ENCODE results near the gene NR2C2.
A peak's percentile ranks its signal among the peaks of the same experiment; 100 is the strongest.

NR2C2 gene

DNA sequence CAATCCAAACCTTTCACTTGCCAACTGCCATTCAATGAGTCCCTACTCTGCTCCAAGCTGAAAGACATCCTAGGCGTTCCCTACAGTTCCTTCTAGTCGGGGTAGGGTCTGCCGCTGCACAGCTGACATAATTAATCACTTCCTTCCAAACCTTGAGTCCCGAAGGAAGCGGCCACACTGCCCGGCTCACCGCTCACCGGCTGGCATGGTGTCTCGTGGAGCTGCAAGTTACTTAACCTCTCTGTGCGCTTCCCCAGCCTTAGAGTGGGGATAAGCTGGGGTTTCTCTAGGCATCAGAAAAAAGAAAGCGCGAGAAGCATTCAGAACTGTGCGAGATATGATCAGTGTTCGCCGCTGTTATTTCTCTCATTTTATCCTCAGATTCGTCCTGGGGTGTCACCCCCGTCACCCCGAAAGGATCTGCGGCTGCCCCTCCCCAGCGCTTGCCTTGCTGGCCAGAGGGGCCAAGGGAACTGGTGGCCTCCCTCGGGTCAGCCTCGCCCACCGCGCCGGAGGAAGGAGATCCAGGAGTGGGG is 117.0 kb downstream of the NR2C2 start:
- DNase-seq (ENCODE audit: low read depth): no peak

DNA sequence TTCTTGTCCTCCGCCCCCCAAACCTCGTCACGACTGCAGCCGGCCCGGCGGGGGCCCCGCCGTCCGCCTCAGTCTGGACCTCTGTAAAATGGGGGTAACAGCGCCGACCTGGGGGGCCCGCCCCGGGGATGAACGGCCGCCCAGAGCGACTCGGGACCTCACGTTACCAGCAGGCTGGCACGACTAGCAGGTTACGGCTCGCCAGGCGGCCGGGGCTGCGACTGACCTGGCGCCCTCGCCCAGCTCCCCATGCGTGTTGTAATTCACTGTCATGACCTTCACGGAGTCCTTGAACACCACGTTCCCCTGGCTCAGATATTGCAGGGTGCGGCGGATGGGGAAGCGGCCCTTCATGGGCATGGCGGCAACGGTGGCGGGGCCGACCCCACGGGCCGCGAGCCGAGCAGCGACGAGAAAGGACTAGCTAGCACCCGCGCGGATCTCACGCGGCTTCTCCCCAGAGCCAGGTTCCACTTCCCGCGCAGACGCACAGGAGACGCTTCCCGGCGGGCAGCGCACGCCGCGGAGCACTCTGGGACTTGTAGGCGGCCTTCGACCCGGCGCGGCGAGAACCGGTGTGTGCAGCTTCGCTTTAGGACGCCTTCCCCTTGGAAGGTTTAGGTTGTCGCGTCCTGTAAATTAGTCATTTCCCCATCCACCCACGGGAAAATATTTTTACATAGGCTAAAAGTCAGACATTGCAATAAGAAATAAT is 117.6 kb downstream of the NR2C2 start, which contains the start of gene MRPS25:
TSS of gene MRPS25 (minus strand) at position 481 of the 715 bp plus-strand sequence. CDS start at position 360, 121 bp downstream.
- peak; percentile 83 for DNase-seq (ENCODE audit: low read depth)

DNA sequence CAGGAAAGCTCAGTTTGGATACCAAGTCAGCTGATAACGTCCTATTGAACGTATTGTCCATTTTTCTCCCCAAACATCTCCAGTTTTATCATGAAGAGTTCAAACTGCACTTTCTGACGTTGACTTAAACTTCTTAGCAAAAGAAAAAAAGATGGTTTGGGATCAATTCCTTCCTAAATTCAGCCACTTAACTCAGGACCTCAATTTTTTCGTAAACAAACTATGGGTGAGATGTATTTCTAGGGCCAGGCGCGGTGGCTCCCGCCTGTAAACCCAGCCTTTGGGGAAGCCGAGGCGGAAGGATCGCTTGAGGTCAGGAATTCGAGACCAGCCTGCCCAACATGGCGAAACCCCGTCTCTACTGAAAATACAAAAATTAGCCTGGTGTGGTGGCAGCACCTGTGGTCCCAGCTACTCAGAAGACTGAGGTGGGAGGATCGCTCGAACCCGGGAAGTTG is 118.2 kb downstream of the NR2C2 start:
- DNase-seq (ENCODE audit: low read depth): no peak

DNA sequence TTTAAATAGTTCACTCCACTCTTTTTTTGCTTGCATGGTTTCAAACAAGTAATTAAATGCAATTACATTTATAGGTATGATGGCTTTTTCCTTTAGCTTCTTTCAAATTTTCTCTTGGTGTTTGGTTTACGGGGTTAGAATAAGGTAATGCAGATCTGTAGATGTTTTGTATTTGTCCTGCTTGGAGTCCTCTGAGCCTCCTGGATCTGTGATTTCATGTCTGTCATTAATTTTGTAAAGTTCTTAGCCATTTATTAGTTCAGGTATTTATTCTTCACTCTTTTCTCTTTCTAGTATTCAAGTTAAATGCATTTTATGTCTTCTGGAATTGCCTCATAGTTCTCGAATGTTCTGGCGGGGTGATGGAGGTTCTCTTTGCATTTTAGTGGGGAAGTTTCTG is 119.1 kb downstream of the NR2C2 start:
- DNase-seq (ENCODE audit: low read depth): no peak

DNA sequence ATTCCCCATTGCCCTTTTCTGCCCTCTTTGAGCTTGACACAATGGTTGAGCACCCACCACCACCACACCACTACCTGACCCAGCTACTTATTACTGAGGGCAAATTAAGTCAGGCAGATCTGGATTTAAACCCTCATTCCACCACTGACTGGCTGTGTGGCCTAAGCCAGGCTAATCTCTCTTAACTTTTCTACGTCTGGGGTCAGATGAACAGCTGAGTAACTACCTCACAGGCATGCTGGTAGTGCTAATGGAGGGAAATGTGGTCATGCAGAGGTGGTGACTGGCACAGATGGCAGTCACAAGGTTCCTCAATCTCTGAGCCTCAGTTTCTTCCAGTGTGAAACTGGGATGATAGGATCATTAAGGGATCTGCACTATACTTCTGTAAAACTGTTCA is 122.1 kb downstream of the NR2C2 start:
- DNase-seq (ENCODE audit: low read depth): no peak

DNA sequence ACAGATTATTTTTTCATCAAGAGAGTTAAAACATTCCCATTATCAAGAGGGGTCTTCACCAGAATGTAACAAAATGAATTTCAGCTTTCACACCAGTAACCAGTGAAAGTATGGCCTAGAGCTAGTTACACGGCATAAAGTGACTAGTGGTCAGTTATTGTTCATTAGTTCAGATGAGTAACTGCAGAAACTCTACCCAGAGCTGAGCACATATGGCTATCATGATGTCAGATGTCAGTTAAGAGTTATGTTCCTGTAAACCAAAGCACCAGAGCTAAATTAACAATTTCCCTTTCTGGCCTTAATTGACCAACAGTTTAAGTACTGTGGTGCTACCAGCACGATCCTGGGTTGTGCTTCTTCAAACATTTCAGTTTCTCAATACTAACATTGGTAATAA is 124.3 kb downstream of the NR2C2 start:
- DNase-seq (ENCODE audit: low read depth): no peak

DNA sequence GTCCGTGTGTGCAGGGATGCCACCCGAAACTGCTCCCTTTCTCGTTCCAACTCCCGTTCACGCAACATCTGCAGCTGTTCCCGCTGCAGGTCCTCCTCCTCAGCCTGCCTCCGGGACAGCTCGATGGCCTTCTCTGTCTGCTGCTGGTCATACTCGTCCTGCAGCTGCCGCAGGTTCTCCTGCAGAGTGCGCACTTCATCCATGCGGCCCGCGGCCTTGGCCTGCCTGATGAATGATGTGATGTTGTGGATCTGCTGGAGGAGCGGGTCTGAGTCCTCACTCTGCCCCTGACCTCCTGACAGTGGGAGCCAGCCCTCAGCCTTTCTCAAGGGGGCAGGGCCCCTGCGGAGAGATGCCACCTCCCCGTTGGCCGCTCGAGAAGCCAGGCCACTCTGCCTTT is 127.1 kb downstream of the NR2C2 start:
- DNase-seq (ENCODE audit: low read depth): no peak

DNA sequence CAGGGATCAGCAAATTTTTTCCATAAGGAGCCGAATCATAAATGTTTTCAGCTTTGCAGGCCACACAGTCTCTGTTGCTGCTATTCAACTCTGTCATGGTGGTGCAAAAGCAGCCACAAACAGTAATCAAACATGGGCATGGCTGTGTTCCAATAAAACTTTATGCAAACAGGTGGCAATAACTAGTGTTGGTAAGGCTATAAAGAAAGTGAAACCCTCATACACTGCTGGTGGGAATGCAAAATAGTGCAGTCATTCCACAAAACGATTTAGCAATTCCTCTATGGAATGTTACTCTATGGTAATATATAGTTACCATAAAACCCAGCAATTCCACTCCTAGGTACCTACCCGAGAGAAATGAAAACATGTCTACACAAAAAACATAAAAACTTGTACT is 131.7 kb downstream of the NR2C2 start:
- DNase-seq (ENCODE audit: low read depth): no peak

DNA sequence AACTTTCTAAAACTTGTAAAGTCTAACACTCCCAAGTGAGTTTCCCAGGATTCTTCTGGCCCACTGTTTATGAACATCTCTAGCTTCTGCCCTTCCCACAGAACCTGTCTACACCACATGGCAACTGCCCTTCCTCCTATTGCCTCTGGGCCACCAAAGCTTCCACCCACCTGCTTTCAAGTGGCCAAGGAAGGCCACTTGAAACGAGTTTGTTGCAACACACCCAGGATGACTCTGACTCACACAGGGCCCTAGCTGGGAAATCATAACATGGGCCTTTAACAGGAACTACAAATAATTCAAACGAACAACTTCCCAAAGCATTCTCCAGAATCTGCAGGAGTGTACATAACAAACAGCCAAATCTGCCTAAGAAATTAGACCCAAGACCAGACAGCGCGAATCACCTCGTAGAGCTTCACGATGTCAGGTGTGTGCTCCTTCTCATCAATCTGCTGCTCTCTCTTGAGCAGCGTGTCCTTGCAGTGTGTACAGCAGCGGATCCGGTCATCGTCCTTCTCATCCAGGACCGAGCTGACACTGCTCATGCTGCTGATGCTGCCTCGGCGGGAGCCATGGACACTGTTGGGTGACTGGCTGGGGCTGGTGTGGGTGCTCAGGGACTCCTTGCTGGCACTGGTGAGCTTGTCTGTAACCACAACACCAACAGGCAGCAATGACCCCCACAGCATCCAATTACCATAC is 134.7 kb downstream of the NR2C2 start:
- DNase-seq (ENCODE audit: low read depth): no peak

DNA sequence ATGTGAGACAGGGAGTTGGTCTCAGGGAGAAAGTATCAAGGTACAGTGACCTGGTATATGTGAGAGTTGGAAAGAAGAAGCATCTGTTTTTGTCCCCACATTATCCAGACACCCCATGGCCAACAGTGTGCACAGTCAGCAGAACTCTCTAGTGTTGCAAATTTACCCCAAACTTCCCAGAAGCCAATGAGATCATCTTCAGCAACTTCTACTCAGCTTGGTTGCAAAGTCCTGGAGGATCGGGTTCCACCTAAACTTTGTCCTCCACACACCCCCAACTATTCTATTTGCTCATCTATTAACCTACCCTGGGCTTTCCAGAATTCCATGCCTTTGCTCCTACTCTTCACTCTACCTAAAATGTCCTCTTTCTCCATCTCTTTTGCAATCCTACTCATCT is 135.9 kb downstream of the NR2C2 start:
- no peak for DNase-seq (ENCODE audit: low read depth)

DNA sequence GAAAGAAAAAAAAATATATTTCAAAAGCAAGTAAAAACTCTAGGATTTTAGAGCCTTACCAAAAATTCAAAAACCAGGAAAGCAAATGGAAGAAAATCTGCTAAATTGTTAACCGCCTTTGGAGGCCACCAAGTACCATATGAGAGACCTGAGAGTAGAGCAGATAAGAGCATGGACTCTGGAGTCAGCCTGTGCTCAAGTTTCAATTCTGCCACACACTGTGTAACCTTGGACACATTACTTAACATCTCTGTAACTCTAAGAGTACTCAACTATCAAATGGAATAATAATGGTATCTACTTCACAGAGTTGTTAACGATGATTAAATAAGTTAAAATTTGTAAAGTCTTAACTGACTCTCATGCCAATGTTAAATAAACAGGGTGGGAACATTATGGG is 138.9 kb downstream of the NR2C2 start:
- no peak for DNase-seq (ENCODE audit: low read depth)

DNA sequence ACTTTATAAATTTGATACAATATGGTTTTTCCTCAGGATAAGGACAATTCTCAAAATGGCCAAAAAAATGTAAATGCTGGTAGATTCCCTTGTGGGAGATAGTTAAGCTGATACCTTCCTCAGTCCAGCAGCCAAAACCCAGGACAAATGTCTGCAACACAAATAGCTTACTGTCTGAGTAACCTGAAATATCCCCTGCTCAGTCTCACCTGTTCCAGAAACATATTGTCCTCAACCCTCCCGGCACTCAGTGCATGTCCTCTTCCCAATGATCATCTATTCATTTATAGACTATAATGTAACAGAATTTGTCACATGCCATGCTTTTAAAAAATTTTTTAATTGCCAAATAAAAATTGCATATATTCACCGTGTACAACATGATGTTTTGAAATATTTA is 139.3 kb downstream of the NR2C2 start:
- no peak for DNase-seq (ENCODE audit: low read depth)

DNA sequence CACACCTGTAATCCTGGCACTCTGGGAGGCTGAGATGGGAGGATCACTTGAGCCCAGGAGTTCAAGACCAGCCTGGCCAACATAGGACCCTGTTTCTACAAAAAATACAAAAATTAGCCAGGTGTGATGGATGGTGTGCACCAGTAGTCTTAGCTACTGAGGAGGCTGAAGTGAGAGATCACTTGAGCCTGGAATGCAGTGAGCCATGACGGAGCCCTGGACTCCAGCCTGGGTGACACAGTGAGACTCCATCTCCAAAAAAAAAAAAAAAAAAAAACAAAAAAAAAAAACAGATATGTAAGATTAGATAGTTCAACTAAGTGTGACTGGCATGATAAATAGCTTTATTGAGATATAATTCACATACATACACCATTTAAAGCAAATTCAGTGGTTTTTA is 141.8 kb downstream of the NR2C2 start:
- no peak for DNase-seq (ENCODE audit: low read depth)

DNA sequence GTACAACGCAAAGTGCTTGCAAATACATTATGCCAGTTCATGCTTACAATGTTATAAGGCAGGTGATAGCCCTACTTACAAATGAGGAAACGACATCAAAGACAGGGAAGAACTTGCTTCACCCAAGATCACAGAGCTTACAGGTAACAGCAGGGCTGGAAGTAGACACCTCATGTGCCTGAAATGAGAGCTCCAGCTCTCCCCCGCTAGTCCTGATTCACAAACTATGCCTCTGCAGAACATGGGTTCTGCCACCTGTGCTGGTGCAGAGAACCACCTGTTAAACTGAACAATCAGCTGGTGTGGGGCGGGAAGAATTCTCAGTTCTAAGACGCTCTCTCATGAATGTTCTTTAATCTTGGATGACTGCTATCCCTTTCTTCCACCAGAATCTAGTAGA is 144.2 kb downstream of the NR2C2 start:
- no peak for DNase-seq (ENCODE audit: low read depth)

DNA sequence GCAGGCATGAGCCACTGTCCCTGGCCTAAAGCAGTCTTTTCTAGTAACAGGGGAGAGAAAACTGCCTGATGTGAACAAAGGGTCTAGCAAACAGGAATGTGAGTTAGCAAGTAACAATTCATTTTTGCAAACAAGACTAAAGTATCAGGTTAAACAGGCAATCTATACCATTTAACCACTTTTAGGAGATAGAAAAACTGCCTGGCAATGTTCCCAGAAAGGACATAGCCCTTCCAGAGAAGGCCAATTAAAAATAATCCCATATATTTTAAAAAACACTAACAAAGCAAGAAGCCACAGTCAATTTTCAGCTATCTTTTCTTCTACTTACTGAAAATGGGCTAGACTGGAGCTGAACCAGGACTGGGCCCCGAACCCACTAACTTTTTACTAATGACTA is 145.3 kb downstream of the NR2C2 start:
- DNase-seq (ENCODE audit: low read depth): no peak

DNA sequence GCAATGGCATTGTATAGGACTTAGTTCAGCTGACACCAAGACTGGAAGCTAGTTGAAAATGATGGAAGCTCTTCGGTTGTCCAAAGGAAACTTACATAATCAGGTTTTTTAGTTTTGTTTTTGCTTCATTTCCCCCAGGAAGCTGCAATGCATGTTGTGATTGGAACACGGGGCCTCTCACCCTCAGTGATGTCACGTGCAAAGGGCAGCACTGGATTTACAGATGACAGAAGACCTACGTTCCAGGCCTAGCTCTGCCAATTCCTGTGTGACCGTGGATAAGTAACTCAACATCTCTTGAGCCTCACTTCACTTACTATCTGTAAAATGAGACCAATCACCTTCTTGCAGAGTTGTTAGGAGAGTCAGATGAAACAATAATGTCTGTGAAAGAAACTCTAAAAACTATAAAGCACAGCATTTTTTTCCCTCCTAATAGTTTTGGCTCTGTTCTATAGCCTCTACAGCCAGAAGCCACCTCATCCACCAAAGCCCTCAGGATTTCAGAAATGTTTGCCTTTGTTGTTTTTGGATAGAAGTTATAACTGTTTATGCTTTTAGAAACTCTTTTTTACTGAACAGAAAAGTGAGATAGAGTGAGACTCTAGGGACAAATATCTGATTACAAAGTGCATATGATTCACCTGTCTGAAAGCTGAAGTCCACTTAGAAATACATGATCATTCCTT is 146.9 kb downstream of the NR2C2 start:
- no peak for DNase-seq (ENCODE audit: low read depth)

DNA sequence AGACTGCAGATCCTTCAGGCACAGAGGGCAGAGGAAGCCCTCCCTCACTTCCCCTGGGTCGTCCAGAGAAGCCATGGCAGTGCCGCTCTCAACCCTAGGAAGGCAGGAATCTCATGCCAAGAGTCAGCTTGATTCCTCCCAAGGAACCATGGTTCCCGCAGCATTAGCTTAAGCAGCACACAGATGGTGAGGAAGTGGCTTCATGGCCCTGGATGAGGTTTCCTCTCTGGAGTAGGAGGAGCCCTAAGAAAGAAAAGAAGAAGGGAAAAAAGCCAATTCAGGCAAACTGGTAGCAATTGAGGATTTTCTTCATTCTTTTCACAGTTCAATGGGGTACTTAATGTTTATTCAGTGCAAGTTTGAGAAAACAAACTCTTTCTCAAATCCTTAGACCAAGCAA is 148.7 kb downstream of the NR2C2 start:
- DNase-seq (ENCODE audit: low read depth): no peak

DNA sequence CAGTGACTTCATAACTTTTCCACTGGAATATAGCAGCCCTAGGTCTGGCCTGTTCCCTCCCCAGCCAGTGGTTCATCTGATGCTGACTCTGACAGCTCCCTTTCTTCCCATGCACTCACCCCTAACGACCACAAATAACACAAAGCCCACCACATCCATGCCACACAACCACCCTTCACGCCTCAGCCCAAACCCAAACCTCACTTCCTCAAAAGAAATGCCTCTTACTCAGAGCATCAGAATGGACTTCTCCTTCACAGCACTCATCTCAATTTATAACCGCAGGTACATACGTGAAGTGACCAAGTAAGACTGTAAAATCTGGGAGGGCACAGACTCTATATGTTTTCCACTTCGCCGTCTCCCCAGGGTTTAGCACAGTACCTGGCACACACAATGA is 150.5 kb downstream of the NR2C2 start:
- no peak for DNase-seq (ENCODE audit: low read depth)

Data from stimulated activated CD4-positive, alpha-beta T cell treated with anti-CD3 and anti-CD28 coated beads, Interleukin-2, amount 100 ng/mL, for 4 hours (primary cell).